Measurements from ENCODE around the gene UFD1. TPM values are rescaled to one million over a fixed set of nuclear protein-coding genes. Genes with fewer than 3 reads are reported as not detected.

The UFD1 gene
- total and polyA plus RNA-seq, 9 of the 15 experiments (the other 6 are each of a cell fraction or from before 2014, with no cell fraction given), result 238 to 645 (median 363) TPM

GRCh38 chr22:19479355-19480172, 571 bp upstream of the UFD1 start, which contains the start of gene CDC45 (continued):
- TF ChIP-seq ZNF609 (CRISPR knock-in tag; IDR thresholded peaks at IDR 0.05; ENCODE audit: borderline replicate concordance) (no peak), E2F5 (CRISPR knock-in tag; IDR thresholded peaks at IDR 0.05) (no peak), ZC3H11A (IDR thresholded peaks at IDR 0.05; ENCODE audit: low read depth, low read length) (peak; percentile 38), HNRNPK (IDR thresholded peaks at IDR 0.05; ENCODE audit: low read depth, low read length, poor library complexity, severe bottlenecking) (no peak), TEAD4 (IDR thresholded peaks at IDR 0.05; ENCODE audit: low read length) (no peak), TEAD4 (CRISPR knock-in tag; IDR thresholded peaks at IDR 0.05; ENCODE audit: borderline replicate concordance) (no peak), EWSR1 (IDR thresholded peaks at IDR 0.05; ENCODE audit: borderline replicate concordance, low read depth, partially characterized antibody) (no peak), ZNF23 (CRISPR knock-in tag; IDR thresholded peaks at IDR 0.05) (no peak; the same call in none of the 2 replicates), SP2 (IDR thresholded peaks at IDR 0.05; ENCODE audit: extremely low read depth, low read depth, low read length, poor library complexity, severe bottlenecking) (no peak), THAP12 (CRISPR knock-in tag; IDR thresholded peaks at IDR 0.05) (peak; percentile 41; the same call in 1 of the 2 replicates), THRB (CRISPR knock-in tag; conservative IDR thresholded peaks at IDR 0.05) (peak; percentile 98), OTX1 (CRISPR knock-in tag; IDR thresholded peaks at IDR 0.05) (peak; percentile 98), SRF (CRISPR knock-in tag; IDR thresholded peaks at IDR 0.05) (peak; percentile 71 to 88; a peak in 3 of 4 replicates), PTRF (tag; IDR thresholded peaks at IDR 0.05) (peak; percentile 79; the same call in 1 of the 2 replicates), ZNF263 (CRISPR knock-in tag; IDR thresholded peaks at IDR 0.05; ENCODE audit: borderline replicate concordance) (no peak)
